ENCODE measurements around the gene MFAP2.
"Not testable (repeated sequence)": the region's sequence is repeated elsewhere in the genome, so short reads cannot be mapped to it uniquely, and the experiment has no call there.

DNA sequence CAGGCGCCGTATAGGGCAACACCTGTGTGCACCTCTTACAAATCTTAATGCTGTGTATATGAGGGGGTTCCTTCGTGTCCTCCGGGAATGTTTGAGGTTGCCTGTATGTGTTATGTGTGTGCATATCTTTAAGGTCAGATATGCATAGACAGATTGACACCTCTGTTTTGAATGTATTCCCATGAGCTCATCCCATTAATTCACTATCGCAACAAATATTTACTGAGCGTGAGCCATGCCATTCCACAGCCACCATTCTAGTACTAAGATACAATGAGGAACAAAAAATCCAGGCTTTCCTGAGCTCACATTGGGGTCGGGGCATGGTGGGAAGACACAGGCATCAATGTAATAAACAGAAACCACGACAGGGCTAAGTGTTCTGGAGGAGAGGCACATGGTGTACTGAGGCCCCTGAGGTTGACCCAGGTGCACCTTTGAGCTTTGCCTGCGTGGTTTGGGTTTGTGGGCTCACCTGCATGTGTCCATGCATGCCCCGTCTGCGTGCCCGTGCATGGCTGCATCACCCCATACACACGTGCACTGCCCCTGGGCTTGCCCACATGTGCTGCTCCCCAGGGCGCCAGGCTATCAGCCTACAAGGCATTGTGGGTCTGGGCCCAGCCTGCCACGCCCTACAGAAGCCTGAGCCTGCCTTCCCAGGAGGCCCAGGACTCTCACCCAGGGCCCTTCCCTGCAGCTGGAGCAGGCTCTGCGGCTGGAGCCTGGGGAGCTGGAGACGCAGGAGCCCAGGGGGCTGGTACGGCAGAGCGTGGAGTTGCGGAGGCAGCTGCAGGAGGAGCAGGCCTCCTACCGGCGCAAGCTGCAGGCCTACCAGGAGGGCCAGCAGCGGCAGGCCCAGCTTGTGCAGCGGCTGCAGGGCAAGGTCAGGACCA lies 51.0 kb downstream of the MFAP2 start:
- TF ChIP-seq, protein P1, sequence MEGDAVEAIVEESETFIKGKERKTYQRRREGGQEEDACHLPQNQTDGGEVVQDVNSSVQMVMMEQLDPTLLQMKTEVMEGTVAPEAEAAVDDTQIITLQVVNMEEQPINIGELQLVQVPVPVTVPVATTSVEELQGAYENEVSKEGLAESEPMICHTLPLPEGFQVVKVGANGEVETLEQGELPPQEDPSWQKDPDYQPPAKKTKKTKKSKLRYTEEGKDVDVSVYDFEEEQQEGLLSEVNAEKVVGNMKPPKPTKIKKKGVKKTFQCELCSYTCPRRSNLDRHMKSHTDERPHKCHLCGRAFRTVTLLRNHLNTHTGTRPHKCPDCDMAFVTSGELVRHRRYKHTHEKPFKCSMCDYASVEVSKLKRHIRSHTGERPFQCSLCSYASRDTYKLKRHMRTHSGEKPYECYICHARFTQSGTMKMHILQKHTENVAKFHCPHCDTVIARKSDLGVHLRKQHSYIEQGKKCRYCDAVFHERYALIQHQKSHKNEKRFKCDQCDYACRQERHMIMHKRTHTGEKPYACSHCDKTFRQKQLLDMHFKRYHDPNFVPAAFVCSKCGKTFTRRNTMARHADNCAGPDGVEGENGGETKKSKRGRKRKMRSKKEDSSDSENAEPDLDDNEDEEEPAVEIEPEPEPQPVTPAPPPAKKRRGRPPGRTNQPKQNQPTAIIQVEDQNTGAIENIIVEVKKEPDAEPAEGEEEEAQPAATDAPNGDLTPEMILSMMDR (IDR thresholded peaks at IDR 0.05), result not testable (repeated sequence)
- not testable (repeated sequence) for TF ChIP-seq POLR2AphosphoS5, POLR2A, EP300 (IDR thresholded peaks at IDR 0.05)
